Neural cell (in vitro differentiated cells): ENCODE measurements around the gene SELENOO.

ENCODE experiments used
- EZH2 ChIP-seq: fragments of 200-600, 300-800 bp; shearing (Covaris generic), sonication (generic); IDR thresholded peaks from 2 replicates; pipeline ENCODE4 v1.6.1; 2014; ENCODE audit warnings: antibody characterized with exemption, low read length, borderline replicate concordance, mild to moderate bottlenecking; ENCODE audit not compliant: insufficient read depth, poor library complexity, severe bottlenecking
- RAD21 ChIP-seq: fragments of 450-650 bp; conservative IDR thresholded peaks from 2 replicates; pipeline ENCODE4 v1.6.1; 2014; ENCODE audit warnings: antibody characterized with exemption, mild to moderate bottlenecking, moderate library complexity
- TF ChIP-seq, protein P1 (sequence below): fragments of 450-650 bp; IDR thresholded peaks from 2 replicates; pipeline ENCODE4 v1.5.1; 2014; ENCODE audit warnings: antibody characterized with exemption, mild to moderate bottlenecking, moderate library complexity; ENCODE audit not compliant: poor library complexity, severe bottlenecking

DNA sequence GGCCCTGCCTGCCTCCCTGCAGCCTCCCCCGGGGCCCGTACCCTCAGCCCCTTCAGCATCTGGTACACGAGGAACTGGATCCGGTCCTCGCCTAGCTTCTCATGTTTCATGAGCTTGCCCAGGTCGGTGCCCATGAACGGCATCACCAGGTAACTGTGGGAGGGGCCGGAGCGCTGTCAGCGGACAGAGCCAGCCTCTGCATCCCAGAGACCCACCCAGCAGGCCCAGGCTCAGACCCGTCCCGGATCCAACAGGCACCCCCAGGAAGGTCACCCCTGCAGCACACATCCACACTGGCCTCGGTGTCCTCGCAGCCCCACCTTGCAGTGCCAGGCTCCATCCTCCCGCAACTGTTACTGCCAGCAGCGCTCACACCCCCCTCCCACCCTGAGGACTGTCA is 56.2 kb downstream of the SELENOO start:
- TF ChIP-seq, protein P1, sequence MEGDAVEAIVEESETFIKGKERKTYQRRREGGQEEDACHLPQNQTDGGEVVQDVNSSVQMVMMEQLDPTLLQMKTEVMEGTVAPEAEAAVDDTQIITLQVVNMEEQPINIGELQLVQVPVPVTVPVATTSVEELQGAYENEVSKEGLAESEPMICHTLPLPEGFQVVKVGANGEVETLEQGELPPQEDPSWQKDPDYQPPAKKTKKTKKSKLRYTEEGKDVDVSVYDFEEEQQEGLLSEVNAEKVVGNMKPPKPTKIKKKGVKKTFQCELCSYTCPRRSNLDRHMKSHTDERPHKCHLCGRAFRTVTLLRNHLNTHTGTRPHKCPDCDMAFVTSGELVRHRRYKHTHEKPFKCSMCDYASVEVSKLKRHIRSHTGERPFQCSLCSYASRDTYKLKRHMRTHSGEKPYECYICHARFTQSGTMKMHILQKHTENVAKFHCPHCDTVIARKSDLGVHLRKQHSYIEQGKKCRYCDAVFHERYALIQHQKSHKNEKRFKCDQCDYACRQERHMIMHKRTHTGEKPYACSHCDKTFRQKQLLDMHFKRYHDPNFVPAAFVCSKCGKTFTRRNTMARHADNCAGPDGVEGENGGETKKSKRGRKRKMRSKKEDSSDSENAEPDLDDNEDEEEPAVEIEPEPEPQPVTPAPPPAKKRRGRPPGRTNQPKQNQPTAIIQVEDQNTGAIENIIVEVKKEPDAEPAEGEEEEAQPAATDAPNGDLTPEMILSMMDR, result no peak
- TF ChIP-seq EZH2, result no peak
- no peak for TF ChIP-seq RAD21
